Mammary epithelial cell (primary cell): Measurements from ENCODE around the gene DAG1.

Experiments used
- EZH2 ChIP-seq: IDR thresholded peaks from 2 replicates; pipeline ENCODE4 v1.6.1; 2012; ENCODE audit warnings: low read length, inconsistent platforms, borderline replicate concordance
- TF ChIP-seq, protein P1 (sequence below), 2 donors: IDR thresholded peaks in 1 of 2; conservative IDR thresholded peaks in 1 of 2; 2 replicates each; pipeline ENCODE4 v1.5.1; 2011 to 2012; ENCODE audit warnings: inconsistent platforms in 2 of 2, low read length in 2 of 2, mild to moderate bottlenecking in 2 of 2, control low read depth in 1 of 2, low read depth in 1 of 2; ENCODE audit not compliant: insufficient read depth in 1 of 2; ENCODE audit errors: extremely low read depth in 1 of 2

DNA sequence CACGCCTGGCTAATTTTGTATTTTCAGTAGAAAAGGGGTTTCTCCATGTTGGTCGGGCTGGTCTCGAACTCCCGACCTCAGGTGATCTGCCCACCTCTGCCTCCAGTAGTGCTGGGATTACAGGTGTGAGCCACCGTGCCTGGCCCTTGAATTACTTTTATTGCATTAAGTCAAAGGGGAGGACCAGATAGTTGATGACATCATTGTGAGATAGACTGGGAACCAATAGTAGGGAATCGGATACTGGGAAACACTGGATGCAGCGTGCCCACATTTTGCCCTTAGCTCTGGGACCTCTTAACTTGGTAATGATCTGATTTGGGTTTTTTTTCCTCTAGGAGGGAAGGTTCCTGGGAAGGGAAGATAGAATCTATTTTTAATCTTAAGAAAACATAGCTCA, 19.2 kb downstream of the DAG1 start:
- TF ChIP-seq, protein P1, sequence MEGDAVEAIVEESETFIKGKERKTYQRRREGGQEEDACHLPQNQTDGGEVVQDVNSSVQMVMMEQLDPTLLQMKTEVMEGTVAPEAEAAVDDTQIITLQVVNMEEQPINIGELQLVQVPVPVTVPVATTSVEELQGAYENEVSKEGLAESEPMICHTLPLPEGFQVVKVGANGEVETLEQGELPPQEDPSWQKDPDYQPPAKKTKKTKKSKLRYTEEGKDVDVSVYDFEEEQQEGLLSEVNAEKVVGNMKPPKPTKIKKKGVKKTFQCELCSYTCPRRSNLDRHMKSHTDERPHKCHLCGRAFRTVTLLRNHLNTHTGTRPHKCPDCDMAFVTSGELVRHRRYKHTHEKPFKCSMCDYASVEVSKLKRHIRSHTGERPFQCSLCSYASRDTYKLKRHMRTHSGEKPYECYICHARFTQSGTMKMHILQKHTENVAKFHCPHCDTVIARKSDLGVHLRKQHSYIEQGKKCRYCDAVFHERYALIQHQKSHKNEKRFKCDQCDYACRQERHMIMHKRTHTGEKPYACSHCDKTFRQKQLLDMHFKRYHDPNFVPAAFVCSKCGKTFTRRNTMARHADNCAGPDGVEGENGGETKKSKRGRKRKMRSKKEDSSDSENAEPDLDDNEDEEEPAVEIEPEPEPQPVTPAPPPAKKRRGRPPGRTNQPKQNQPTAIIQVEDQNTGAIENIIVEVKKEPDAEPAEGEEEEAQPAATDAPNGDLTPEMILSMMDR (conservative IDR thresholded peaks at IDR 0.05 in 1 of 2, IDR thresholded peaks at IDR 0.05 in 1 of 2; ENCODE audit: extremely low read depth in 1 of 2, insufficient read depth in 1 of 2, low read depth in 1 of 2, low read length in 2 of 2) = no peak
- no peak for TF ChIP-seq EZH2
